Measurements from ENCODE around the gene WIF1. TPM values are rescaled to one million over a fixed set of nuclear protein-coding genes. Genes with fewer than 3 reads are reported as not detected.

WIF1 gene
- total RNA-seq, 1 donor from 2014 or later = not detected

DNA sequence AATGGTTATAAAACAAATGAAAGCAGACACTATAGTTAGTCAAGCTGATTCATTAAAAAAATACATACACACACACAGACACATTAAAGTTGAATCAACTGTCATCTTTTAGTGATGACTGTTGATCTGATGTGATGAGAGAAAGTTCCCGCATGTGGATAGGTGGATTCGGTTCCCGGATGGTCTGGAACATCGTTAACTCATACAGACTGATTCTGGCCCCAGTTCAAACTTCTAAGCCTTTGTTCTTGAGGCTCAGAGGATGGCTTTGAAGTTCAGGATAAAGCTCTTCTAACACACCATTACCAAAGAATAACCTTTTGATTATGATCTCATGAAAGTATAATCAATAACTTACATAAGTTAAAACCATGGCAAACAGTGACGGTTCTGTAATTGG is 27.5 kb downstream of the WIF1 start:
- no peak for DNase-seq (ENCODE audit: low read depth)
- no peak for TF ChIP-seq CTCF (IDR thresholded peaks at IDR 0.05; ENCODE audit: insufficient read depth, low read length, poor library complexity, severe bottlenecking)

GRCh38 chr12:65090461-65090860 is 30.6 kb downstream of the WIF1 start:
- no peak for DNase-seq (ENCODE audit: low read depth)
- H3K4me3 ChIP-seq (ENCODE audit: low read depth, low read length) = no peak overlapping the region
- H3K27me3 ChIP-seq (ENCODE audit: control insufficient read depth, insufficient read depth, low read length) = peaks cover 14% of the 10 kb centered on the region
- no peaks in the 10 kb centered on the region for H3K36me3 ChIP-seq (ENCODE audit: control insufficient read depth, insufficient read depth, low read length)
- no peak for TF ChIP-seq CTCF (IDR thresholded peaks at IDR 0.05; ENCODE audit: insufficient read depth, low read length, poor library complexity, severe bottlenecking)

More for the DNA sequence above, 27.5 kb downstream of the WIF1 start:
- Histone ChIP-seq H3K27me3 (ENCODE audit: control insufficient read depth, insufficient read depth, low read length) (peaks cover 14% of the 10 kb centered on the region), H3K36me3 (ENCODE audit: control insufficient read depth, insufficient read depth, low read length) (no peaks in the 10 kb centered on the region), H3K4me3 (ENCODE audit: low read depth, low read length) (no peak overlapping the region)

- no peak for TF ChIP-seq CTCF (IDR thresholded peaks at IDR 0.05; ENCODE audit: insufficient read depth, low read length, poor library complexity, severe bottlenecking)
- no peak for DNase-seq (ENCODE audit: low read depth)
- H3K36me3 ChIP-seq (ENCODE audit: control insufficient read depth, insufficient read depth, low read length) = no peaks in the 10 kb centered on the region
- peaks cover 8% of the 10 kb centered on the region for H3K27me3 ChIP-seq (ENCODE audit: control insufficient read depth, insufficient read depth, low read length)
- H3K4me3 ChIP-seq (ENCODE audit: low read depth, low read length) = no peak overlapping the region
These were observed 34.9 kb downstream of the WIF1 start for GRCh38 chr12:65086236-65086635.

DNA sequence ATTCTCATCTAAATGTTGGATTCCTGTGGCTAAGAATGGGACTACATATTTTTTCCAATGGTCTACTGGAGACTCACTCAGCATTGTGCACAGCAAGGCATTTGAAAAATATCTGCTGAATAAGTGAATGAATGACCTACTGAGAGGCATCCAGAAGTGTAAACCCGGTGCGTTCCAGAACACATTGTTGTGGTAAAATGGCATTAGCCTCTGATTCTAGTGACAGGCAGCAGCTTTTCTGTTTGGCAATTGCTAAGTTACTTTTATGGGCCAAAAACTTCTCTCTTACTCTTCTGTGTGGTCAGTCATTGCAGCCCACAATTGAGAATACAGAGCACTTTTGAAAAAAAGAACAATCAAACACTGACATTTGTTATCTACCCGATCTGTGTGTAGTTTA is 36.5 kb downstream of the WIF1 start:
- H3K36me3 ChIP-seq (ENCODE audit: control insufficient read depth, insufficient read depth, low read length) = no peaks in the 10 kb centered on the region
- H3K27me3 ChIP-seq (ENCODE audit: control insufficient read depth, insufficient read depth, low read length) = peaks cover 3% of the 10 kb centered on the region
- DNase-seq (ENCODE audit: low read depth) = no peak
- H3K4me3 ChIP-seq (ENCODE audit: low read depth, low read length) = no peak overlapping the region
- no peak for TF ChIP-seq CTCF (IDR thresholded peaks at IDR 0.05; ENCODE audit: insufficient read depth, low read length, poor library complexity, severe bottlenecking)

DNA sequence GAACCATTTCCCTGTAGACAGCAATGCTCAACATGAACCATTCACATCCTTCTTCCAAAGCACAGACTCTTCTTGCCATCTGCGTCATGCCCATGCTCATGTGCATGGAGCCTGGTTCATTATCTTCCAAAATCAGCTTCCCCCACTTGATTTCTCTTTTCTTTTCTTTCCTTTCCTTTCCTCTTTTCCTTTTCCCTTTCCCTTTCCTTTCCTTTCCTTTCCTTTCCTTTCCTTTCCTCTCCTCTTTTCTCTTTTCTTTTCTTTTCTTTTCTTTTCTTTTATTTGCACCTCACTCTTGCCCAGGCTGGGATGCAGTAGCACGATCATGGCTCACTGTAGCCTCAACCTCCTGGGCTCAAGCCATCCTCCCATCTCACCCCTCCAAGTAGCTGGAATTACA is 37.5 kb downstream of the WIF1 start:
- Histone ChIP-seq H3K36me3 (ENCODE audit: control insufficient read depth, insufficient read depth, low read length) (no peaks in the 10 kb centered on the region), H3K27me3 (ENCODE audit: control insufficient read depth, insufficient read depth, low read length) (no peaks in the 10 kb centered on the region), H3K4me3 (ENCODE audit: low read depth, low read length) (no peak overlapping the region)
- DNase-seq (ENCODE audit: low read depth) = no peak
- no peak for TF ChIP-seq CTCF (IDR thresholded peaks at IDR 0.05; ENCODE audit: insufficient read depth, low read length, poor library complexity, severe bottlenecking)

DNA sequence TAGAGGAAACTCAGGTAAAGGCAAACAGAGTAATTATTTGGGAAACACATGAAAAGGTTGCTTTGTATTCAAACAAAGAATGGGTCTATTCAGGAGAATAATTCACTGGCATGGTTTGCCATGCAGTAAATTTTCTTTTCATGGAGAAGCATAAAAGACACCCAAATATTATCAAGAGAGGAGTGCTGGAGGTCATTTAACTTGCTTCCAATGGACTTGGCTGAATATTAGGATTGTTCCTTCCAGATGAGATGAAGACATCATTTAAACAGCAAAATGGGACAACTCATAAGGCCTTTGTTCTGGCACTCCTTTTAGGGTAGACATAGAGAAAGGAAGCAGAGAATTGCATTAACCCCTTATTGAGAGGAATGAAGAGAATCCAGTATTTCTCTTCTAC is 38.7 kb downstream of the WIF1 start:
- Histone ChIP-seq H3K36me3 (ENCODE audit: control insufficient read depth, insufficient read depth, low read length) (no peaks in the 10 kb centered on the region), H3K4me3 (ENCODE audit: low read depth, low read length) (no peak overlapping the region), H3K27me3 (ENCODE audit: control insufficient read depth, insufficient read depth, low read length) (no peaks in the 10 kb centered on the region)
- no peak for DNase-seq (ENCODE audit: low read depth)
- TF ChIP-seq CTCF (IDR thresholded peaks at IDR 0.05; ENCODE audit: insufficient read depth, low read length, poor library complexity, severe bottlenecking) = no peak
